ENCODE results near the gene ERMARD. TPM values are rescaled to one million over a fixed set of nuclear protein-coding genes. Genes with fewer than 3 reads are reported as not detected.

Gene ERMARD
- total RNA-seq, 2 donors from 2014 or later, result 25.5 to 28.3 TPM

GRCh38 chr6:169723991-169724493 is 27.4 kb upstream of the ERMARD start:
- H3K36me3 Mint-ChIP-seq (ENCODE audit: low read depth), result peaks cover 26% of the 10 kb centered on the region
- H3K9me3 Mint-ChIP-seq, result no peaks in the 10 kb centered on the region
- peaks cover 14% of the 10 kb centered on the region for H3K4me1 Mint-ChIP-seq
- no peaks in the 10 kb centered on the region for H3K27me3 Mint-ChIP-seq
- ATAC-seq (replicated peaks), result peak; percentile 43
- H3K27ac Mint-ChIP-seq, result no peak overlapping the region
- no peak overlapping the region for H3K4me3 Mint-ChIP-seq

GRCh38 chr6:169724494-169725124 is 26.8 kb upstream of the ERMARD start, which contains the start of gene PHF10:
PHF10 (minus strand) TSS chr6:169724500; CDS start chr6:169723931, 569 bp downstream.
- ATAC-seq (replicated peaks), result peak; percentile 53
- Mint-ChIP-seq H3K9me3 (no peaks in the 10 kb centered on the region), H3K36me3 (ENCODE audit: low read depth) (peaks cover 21% of the 10 kb centered on the region), H3K4me1 (peaks cover 14% of the 10 kb centered on the region), H3K27ac (peak within 1 kb of the TSS; percentile 96), H3K27me3 (no peaks in the 10 kb centered on the region), H3K4me3 (peak within 1 kb of the TSS; percentile 98)

GRCh38 chr6:169725125-169726048 is 26.0 kb upstream of the ERMARD start:
- H3K27ac Mint-ChIP-seq, result peak overlapping the region; percentile 23
- H3K27me3 Mint-ChIP-seq, result no peaks in the 10 kb centered on the region
- ATAC-seq (replicated peaks), result peak; percentile 32
- H3K36me3 Mint-ChIP-seq (ENCODE audit: low read depth), result peaks cover 13% of the 10 kb centered on the region
- H3K4me1 Mint-ChIP-seq, result peaks cover 11% of the 10 kb centered on the region
- H3K4me3 Mint-ChIP-seq, result peak overlapping the region; percentile 76
- no peaks in the 10 kb centered on the region for H3K9me3 Mint-ChIP-seq

GRCh38 chr6:169726049-169726400 is 25.4 kb upstream of the ERMARD start:
- Mint-ChIP-seq H3K36me3 (ENCODE audit: low read depth) (peaks cover 10% of the 10 kb centered on the region), H3K27me3 (no peaks in the 10 kb centered on the region), H3K9me3 (no peaks in the 10 kb centered on the region), H3K4me3 (peak overlapping the region; percentile 76), H3K27ac (peak overlapping the region; percentile 23), H3K4me1 (peaks cover 8% of the 10 kb centered on the region)
- ATAC-seq (replicated peaks), result no peak

GRCh38 chr6:169726963-169727362 is 24.5 kb upstream of the ERMARD start:
- Mint-ChIP-seq H3K27ac (no peak overlapping the region), H3K4me1 (peaks cover 4% of the 10 kb centered on the region), H3K9me3 (no peaks in the 10 kb centered on the region), H3K27me3 (no peaks in the 10 kb centered on the region), H3K36me3 (ENCODE audit: low read depth) (peaks cover 10% of the 10 kb centered on the region), H3K4me3 (no peak overlapping the region)
- ATAC-seq (replicated peaks), result no peak

- no peak for ATAC-seq (replicated peaks)
- Mint-ChIP-seq H3K27me3 (no peaks in the 10 kb centered on the region), H3K4me3 (no peak overlapping the region), H3K36me3 (ENCODE audit: low read depth) (no peaks in the 10 kb centered on the region), H3K27ac (no peak overlapping the region), H3K9me3 (no peaks in the 10 kb centered on the region), H3K4me1 (peaks cover 4% of the 10 kb centered on the region)
These were observed 21.5 kb upstream of the ERMARD start for GRCh38 chr6:169729961-169730360.

GRCh38 chr6:169738204-169738975 is 13.0 kb upstream of the ERMARD start:
- Mint-ChIP-seq H3K4me1 (no peaks in the 10 kb centered on the region), H3K27ac (no peak overlapping the region), H3K9me3 (no peaks in the 10 kb centered on the region), H3K36me3 (ENCODE audit: low read depth) (no peaks in the 10 kb centered on the region), H3K27me3 (peaks cover 5% of the 10 kb centered on the region), H3K4me3 (no peak overlapping the region)
- ATAC-seq (replicated peaks), result no peak

GRCh38 chr6:169738976-169739529 is 12.4 kb upstream of the ERMARD start:
- Mint-ChIP-seq H3K9me3 (no peaks in the 10 kb centered on the region), H3K4me3 (no peak overlapping the region), H3K27ac (no peak overlapping the region), H3K4me1 (no peaks in the 10 kb centered on the region), H3K27me3 (peaks cover 5% of the 10 kb centered on the region), H3K36me3 (ENCODE audit: low read depth) (no peaks in the 10 kb centered on the region)
- no peak for ATAC-seq (replicated peaks)

- Mint-ChIP-seq H3K27me3 (peaks cover 5% of the 10 kb centered on the region), H3K4me3 (no peak overlapping the region), H3K9me3 (no peaks in the 10 kb centered on the region), H3K27ac (no peak overlapping the region), H3K4me1 (no peaks in the 10 kb centered on the region), H3K36me3 (ENCODE audit: low read depth) (no peaks in the 10 kb centered on the region)
- ATAC-seq (replicated peaks), result no peak
These were observed 10.1 kb upstream of the ERMARD start for GRCh38 chr6:169741344-169741743.

- peaks cover 6% of the 10 kb centered on the region for H3K4me1 Mint-ChIP-seq
- no peak overlapping the region for H3K27ac Mint-ChIP-seq
- ATAC-seq (replicated peaks), result no peak
- H3K27me3 Mint-ChIP-seq, result no peaks in the 10 kb centered on the region
- peaks cover 11% of the 10 kb centered on the region for H3K36me3 Mint-ChIP-seq (ENCODE audit: low read depth)
- H3K9me3 Mint-ChIP-seq, result no peaks in the 10 kb centered on the region
- H3K4me3 Mint-ChIP-seq, result no peak overlapping the region
These were observed 6.0 kb upstream of the ERMARD start for GRCh38 chr6:169745405-169745804.

GRCh38 chr6:169746556-169746955 is 4.9 kb upstream of the ERMARD start:
- peaks cover 20% of the 10 kb centered on the region for H3K36me3 Mint-ChIP-seq (ENCODE audit: low read depth)
- H3K4me1 Mint-ChIP-seq, result peaks cover 6% of the 10 kb centered on the region
- H3K27me3 Mint-ChIP-seq, result no peaks in the 10 kb centered on the region
- no peak overlapping the region for H3K27ac Mint-ChIP-seq
- ATAC-seq (replicated peaks), result no peak
- H3K4me3 Mint-ChIP-seq, result no peak overlapping the region
- H3K9me3 Mint-ChIP-seq, result no peaks in the 10 kb centered on the region

- no peak for ATAC-seq (replicated peaks)
- Mint-ChIP-seq H3K9me3 (no peaks in the 10 kb centered on the region), H3K4me3 (peak overlapping the region; percentile 97), H3K36me3 (ENCODE audit: low read depth) (peaks cover 41% of the 10 kb centered on the region), H3K4me1 (peaks cover 14% of the 10 kb centered on the region), H3K27ac (peak overlapping the region; percentile 100), H3K27me3 (no peaks in the 10 kb centered on the region)
These were observed 727 bp downstream of the ERMARD start for GRCh38 chr6:169752074-169752623.

GRCh38 chr6:169755162-169755561 is 3.7 kb downstream of the ERMARD start:
- no peak for ATAC-seq (replicated peaks)
- Mint-ChIP-seq H3K27me3 (no peaks in the 10 kb centered on the region), H3K4me3 (no peak overlapping the region), H3K36me3 (ENCODE audit: low read depth) (peaks cover 61% of the 10 kb centered on the region), H3K9me3 (no peaks in the 10 kb centered on the region), H3K4me1 (peaks cover 9% of the 10 kb centered on the region), H3K27ac (no peak overlapping the region)

- Mint-ChIP-seq H3K9me3 (no peaks in the 10 kb centered on the region), H3K4me1 (no peaks in the 10 kb centered on the region), H3K36me3 (ENCODE audit: low read depth) (peaks cover 98% of the 10 kb centered on the region), H3K27ac (no peak overlapping the region), H3K4me3 (no peak overlapping the region), H3K27me3 (no peaks in the 10 kb centered on the region)
- no peak for ATAC-seq (replicated peaks)
These were observed 11.9 kb downstream of the ERMARD start for GRCh38 chr6:169763308-169763707.

All from activated T-helper 17 cell treated with anti-CD3 and anti-CD28 coated beads, Interleukin-2, amount 50 U/mL, for 72 hours (primary cell).